ENCODE measurements around the gene TRPM6.
A peak's percentile ranks its signal among the peaks of the same experiment; 100 is the strongest.
"Not testable (repeated sequence)": the region's sequence is repeated elsewhere in the genome, so short reads cannot be mapped to it uniquely, and the experiment has no call there.

The TRPM6 gene

DNA sequence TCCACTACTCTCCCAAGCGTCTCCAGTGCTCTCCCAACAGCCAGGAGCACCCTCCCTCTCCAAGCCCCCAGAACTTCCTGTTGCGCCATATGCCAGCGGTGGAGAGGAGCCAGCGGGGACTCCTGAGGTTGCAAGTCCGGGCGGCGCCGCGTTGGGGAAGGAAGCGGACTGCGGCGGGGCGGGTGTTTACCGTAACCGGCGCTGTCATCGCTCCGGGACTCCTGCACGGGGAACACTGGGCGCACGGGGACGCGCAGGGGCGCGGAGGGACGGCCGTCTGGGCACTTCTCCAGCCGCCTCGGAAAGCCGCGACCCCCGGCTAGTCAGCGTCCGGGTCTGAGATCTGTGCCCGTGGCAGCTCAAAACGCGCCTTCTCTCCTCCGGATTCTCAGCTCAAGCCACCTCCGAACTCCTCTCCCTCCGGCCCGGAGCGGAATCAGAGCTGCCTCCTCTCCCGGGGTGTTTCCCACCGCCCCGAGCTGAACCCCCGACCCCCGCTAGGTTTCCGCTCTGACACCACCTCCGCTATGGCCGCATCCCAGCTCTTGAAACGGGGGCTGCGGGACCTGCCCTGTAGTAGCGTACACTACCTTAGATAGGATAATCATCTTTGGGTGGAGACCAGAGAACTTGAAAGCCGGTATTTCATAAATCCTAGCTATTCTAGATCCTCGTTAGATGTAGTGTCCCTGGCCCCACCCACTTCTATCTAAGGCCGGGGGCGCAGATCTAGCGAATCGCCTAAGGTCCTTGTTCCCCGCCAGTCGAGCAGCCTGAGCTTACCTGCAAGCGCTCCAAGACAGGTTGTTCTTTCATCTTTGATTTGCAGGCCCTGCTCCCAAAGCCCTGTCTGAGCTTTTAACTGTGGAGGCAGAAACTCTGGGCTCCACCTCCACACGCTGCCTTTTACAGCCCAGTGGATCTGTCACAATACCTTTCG lies at the start of gene TRPM6:
TRPM6 (minus strand) TSS at position 881 of the 940 bp plus-strand sequence; CDS start at position 816, 65 bp downstream.
- DNase-seq = peak; percentile 79

DNA sequence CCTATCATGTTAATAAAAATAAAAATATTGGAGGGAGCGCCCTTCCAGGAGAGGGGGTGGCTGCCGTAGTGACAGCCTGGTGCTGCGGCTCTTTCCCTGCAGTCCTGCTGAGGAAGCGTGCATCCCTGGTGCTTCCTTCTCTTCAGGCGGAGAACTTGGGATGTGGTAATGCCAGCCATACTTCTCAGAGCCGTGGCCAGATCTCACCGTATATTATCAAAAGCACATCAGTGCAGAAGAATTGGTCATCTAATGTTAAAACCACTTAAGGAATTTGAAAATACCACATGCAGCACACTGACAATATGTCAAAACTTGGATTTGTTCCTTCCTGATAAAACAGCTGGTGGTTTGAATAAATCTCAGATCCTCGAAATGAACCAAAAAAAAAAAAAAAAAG lies 47.3 kb upstream of the TRPM6 start:
- peak; percentile 35 for DNase-seq

- DNase-seq = no peak
These were observed 34.0 kb upstream of the TRPM6 start for GRCh38 chr9:74921737-74922136.

GRCh38 chr9:74920944-74921626 lies 33.4 kb upstream of the TRPM6 start:
- DNase-seq = no peak

DNA sequence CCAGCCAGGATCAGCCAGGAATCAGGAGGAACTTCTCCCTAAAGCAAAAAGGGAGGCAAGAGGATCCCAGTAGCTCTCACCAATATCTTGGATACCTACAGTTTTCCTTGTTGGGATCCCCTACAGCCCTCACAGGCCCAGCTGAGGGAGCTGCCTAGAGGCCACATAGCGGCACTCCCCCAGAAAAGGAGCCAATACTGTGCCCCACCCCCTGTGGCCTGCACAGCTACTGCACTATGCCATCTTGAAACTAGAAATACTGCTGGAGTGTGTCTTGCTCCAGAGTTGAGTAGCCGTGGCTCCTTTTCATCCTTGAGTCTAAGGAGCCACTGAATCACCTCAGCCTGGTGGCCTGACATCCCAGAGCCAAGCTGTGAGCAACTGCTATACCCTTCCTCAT lies 22.3 kb upstream of the TRPM6 start:
- DNase-seq = no peak

DNA sequence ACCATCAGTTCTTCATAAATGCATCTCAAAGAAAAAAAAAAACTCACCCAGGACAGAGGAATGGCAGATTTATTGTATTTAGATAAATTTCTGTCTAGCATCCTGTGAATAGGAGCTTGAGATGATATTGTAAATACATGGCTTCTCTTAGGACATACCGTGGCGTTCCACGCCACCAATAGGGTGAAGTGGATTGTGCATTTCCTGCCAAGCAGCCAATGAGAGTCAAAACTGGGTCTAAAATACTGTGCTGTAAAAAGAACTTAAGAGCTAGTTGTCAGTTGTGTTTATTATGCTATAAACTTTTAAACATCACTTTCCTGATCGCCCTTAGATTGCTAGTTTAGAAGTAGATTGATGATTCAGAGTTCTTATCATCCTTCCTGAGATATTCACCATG lies 20.9 kb upstream of the TRPM6 start:
- DNase-seq = no peak

DNA sequence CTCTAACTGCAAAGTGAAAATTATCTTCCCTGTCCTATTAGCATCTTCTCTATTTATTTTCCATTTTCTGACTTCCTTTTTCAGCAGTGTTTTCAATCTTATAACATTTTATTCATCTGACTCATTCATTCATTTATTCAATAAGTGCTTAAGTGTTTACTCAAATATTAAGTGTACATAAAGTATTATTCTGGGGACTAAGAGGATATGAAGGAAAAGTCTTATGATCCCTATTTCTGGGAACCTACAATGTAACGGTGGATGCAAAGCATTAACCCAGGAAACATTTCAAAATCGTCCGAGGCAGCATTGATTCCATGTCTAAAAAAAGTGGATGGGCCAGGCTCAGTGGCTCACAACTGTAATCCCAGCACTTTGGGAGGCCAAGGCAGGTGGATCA lies 19.4 kb upstream of the TRPM6 start:
- no peak for DNase-seq

DNA sequence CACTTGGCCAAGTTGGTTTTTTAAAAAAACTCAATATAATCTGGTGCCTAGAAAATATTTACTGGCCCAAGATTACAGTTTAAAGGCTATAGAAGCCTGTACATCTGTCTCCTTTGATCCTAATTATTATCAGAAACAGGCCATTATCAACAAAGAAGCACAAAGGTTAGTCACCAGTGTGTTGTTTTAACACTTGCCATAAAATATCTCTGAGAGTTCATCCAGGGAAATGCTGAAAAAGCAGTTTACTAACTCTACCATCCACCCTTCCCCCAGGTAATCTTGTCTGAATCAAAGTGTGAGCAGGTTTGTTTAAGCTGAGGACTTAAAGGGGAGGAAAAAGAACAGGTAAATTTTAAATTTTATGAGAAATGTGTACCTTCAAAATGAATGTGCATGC lies 13.3 kb upstream of the TRPM6 start:
- no peak for DNase-seq

GRCh38 chr9:74888449-74888848 lies 728 bp upstream of the TRPM6 start:
- DNase-seq = not testable (repeated sequence)

GRCh38 chr9:74887981-74888370 lies 255 bp upstream of the TRPM6 start:
- DNase-seq = no peak

GRCh38 chr9:74876382-74876949 lies 11.3 kb downstream of the TRPM6 start:
- DNase-seq = no peak

GRCh38 chr9:74875656-74876055 lies 12.1 kb downstream of the TRPM6 start:
- no peak for DNase-seq

DNA sequence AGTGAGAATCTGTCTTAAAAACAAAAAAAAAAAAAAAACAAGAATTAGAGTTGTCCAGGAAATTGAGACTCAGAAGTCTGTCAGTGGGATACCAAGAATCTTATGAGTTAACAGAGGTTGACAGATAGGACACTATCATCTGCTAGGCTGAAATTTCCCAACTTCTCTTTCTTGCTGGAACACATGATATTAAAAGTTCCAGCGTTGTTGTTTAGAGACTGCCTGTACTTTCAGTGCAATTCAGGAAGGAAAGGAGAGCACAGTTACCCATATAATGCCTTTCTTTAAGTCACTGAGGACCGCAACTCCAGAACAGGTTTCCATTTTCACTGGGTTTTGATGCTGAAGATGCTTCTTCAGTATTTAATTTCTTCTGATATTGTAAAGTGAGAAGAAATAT lies 13.5 kb downstream of the TRPM6 start:
- no peak for DNase-seq

DNA sequence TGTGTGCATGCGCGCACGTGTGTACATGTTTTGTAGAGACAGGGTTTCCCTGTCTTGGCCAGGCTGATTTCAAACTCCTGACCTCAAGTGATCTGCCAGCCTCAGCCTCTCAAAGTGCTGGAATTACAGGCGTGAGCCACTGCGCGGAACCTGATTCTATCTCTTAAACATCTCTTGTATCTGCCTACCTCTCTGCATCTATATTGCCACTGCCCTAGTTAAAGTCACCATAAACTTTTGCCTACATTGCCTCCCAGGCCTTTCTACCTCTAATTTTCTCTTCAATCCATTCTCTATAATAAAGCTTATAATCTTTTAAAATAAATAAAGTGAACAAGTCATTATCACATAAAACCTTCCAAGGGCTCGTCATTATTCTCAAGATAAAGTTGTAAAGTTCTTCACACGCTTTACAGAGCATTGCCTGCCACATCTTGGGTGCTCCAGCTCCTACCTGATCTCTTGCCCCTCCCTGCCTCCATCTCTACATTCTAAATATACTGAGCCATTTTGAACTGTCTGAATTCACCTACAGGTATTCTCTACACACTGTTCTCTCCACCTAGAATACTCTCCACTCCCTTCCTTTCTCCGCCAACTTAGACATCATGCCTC lies 15.0 kb downstream of the TRPM6 start:
- no peak for DNase-seq

DNA sequence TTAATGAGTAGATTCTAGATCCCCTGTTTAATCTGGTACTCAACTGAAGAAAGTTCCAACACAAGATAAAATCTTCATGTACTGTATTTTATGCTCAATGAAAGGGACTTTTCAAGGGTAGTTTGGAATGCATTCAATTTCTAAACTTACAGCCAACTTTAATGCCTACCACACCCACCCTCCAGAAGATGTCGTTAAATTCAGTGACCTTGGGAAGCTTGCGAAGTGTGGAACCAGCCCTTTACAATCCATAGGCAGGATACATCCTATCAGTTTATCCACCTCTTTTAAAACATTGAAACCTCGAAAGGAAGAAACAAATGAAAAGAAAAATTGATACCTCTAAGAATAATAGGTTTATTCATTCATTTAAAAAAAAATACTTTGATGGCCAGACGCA lies 20.2 kb downstream of the TRPM6 start:
- no peak for DNase-seq

DNA sequence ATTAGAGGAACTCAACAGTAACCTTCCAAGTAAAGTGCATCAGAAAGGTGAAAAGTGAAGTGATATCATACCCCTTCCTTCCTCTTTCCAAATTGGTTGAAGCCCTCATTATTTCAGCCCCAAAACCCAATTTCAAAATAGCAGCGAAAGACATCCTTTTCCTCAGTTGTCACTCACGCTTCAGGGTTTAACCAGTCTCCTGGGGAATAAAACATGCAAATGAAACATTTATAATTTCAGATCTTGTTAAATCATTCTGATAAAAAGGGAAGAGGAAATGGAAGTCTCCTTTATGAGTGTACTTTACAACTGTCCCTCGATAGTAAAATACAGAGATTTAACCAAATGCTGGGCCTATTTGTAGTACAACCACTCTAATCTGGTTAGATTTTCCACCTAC lies 22.5 kb downstream of the TRPM6 start:
- DNase-seq = no peak

- no peak for DNase-seq
These were observed 25.8 kb downstream of the TRPM6 start for GRCh38 chr9:74861773-74862474.

GRCh38 chr9:74861071-74861470 lies 26.6 kb downstream of the TRPM6 start:
- DNase-seq = no peak

- not testable (repeated sequence) for DNase-seq
These were observed 27.5 kb downstream of the TRPM6 start for GRCh38 chr9:74860247-74860646.

DNA sequence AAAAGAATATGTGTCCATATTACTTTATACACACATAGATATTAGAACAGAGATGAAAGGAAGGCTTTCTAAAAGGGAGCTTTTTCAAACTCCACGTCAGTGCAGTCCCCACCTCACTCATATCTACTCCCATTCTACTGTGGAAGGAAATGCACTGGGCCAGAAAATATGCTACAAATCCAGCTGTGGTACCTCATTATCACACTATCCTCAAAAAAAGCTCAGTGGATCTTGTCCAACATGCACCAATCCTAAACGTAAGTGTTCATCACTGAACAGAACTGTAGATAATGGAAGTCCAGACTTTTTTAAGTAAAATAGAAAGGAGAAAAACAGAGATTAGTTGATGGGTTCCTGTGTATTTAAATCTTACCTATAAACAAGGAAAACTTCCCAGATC lies 27.9 kb downstream of the TRPM6 start:
- DNase-seq = no peak

GRCh38 chr9:74858751-74859414 lies 28.8 kb downstream of the TRPM6 start:
- DNase-seq = peak; percentile 3

DNA sequence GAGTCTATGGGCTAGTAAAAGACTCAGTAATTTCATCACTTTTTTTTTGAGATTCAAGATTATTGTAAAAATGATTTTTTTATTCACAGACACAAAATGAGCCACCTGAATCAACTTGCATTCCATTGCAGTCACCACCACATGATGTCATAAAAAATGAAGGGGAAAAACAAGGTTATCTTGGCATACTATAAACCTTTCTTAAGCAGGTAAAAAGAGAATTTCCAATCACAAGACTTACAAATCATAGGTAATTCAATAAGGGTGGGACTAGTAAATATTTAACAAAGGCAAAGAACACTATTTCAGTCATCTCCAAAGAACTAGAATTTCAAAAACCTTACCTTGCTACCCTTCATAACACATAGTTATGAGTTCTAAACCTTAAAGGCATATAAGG lies 30.7 kb downstream of the TRPM6 start:
- no peak for DNase-seq

Data from EL (cell line).